ENCODE measurements around the gene RCCD1. TPM values are rescaled to one million over a fixed set of nuclear protein-coding genes. Genes with fewer than 3 reads are reported as not detected.

The RCCD1 gene
- total and polyA plus RNA-seq, 9 of the 15 experiments (the other 6 are each of a cell fraction or from before 2014, with no cell fraction given): 11.1 to 51.4 (median 24.7) TPM

DNA sequence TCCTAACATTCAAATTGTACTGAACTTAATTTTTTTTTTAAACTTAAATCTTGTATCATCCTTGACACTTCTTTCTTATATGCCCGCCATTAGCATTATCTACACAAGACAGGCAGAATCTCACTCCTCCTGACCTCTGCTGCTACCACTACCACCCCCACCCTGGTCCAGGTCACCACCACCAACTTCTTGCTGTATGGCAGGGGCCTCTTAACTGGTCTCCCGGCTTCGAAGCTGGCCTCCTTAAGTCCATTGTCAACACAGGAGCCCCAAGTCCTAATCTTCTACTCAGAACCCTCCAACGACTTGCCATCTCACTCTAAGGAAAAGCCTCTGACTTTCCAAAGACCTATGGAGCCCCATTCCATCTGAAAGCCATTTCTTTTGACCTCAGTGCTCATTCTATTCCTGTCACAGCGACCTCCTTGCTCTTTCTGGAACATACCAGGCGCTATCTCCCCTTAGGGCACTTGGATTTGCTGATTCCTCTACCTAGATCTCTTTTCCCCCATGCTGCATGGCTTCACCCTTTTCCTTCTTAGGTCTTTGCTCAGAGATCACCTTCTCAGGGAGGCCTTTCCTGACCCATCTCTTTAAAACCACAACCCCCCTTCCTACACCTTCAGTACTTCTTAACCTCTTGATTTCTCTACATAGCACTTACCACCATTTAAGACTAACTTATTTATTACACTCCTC, 37.1 kb downstream of the RCCD1 start (continued):
- TF ChIP-seq SREBF2 (CRISPR knock-in tag; IDR thresholded peaks at IDR 0.05) (no peak), TAL1 (IDR thresholded peaks at IDR 0.05) (peak; percentile 35; the same call in 1 of the 2 replicates), KDM1A (IDR thresholded peaks at IDR 0.05) (peak; percentile 31 to 41; a peak in 2 of 4 replicates), TEAD4 (IDR thresholded peaks at IDR 0.05; ENCODE audit: low read length) (peak; percentile 55), TEAD4 (CRISPR knock-in tag; IDR thresholded peaks at IDR 0.05; ENCODE audit: borderline replicate concordance) (no peak), MTA1 (IDR thresholded peaks at IDR 0.05; ENCODE audit: borderline replicate concordance) (no peak), ZNF431 (CRISPR knock-in tag; IDR thresholded peaks at IDR 0.05) (no peak), ARID1B (IDR thresholded peaks at IDR 0.05) (peak; percentile 65), COPS2 (conservative IDR thresholded peaks at IDR 0.05) (no peak), MCM5 (IDR thresholded peaks at IDR 0.05; ENCODE audit: low read depth) (no peak), NELFE (IDR thresholded peaks at IDR 0.05; ENCODE audit: insufficient read depth, insufficient read length) (no peak), TCF3 (CRISPR knock-in tag; IDR thresholded peaks at IDR 0.05) (peak; percentile 43), EHMT2 (IDR thresholded peaks at IDR 0.05) (0 out of 2 replicates have a peak, but pooled peaks have one; percentile 54), POLR2AphosphoS5 (IDR thresholded peaks at IDR 0.05; ENCODE audit: control insufficient read depth, insufficient read depth, low read depth, low read length) (peak; percentile 39; the same call in 1 of the 2 replicates), TRIM24 (IDR thresholded peaks at IDR 0.05) (0 out of 4 replicates have a peak, but pooled peaks of 1 of the 2 experiments have one; percentile 18), ZFP36 (IDR thresholded peaks at IDR 0.05; ENCODE audit: low read depth, low read length, partially characterized antibody) (peak; percentile 16), DPF2 (IDR thresholded peaks at IDR 0.05) (peak; percentile 45; the same call in 1 of the 2 replicates), POLR2AphosphoS2 (IDR thresholded peaks at IDR 0.05; ENCODE audit: low read length) (no peak), ZNF79 (CRISPR knock-in tag; IDR thresholded peaks at IDR 0.05; ENCODE audit: low read depth) (no peak), ZNF584 (CRISPR knock-in tag; IDR thresholded peaks at IDR 0.05; ENCODE audit: low read depth) (no peak), NR2C2 (CRISPR knock-in tag; IDR thresholded peaks at IDR 0.05) (no peak), NR2C2 (tag; IDR thresholded peaks at IDR 0.05) (peak; percentile 55)
- TF ChIP-seq, protein P1, sequence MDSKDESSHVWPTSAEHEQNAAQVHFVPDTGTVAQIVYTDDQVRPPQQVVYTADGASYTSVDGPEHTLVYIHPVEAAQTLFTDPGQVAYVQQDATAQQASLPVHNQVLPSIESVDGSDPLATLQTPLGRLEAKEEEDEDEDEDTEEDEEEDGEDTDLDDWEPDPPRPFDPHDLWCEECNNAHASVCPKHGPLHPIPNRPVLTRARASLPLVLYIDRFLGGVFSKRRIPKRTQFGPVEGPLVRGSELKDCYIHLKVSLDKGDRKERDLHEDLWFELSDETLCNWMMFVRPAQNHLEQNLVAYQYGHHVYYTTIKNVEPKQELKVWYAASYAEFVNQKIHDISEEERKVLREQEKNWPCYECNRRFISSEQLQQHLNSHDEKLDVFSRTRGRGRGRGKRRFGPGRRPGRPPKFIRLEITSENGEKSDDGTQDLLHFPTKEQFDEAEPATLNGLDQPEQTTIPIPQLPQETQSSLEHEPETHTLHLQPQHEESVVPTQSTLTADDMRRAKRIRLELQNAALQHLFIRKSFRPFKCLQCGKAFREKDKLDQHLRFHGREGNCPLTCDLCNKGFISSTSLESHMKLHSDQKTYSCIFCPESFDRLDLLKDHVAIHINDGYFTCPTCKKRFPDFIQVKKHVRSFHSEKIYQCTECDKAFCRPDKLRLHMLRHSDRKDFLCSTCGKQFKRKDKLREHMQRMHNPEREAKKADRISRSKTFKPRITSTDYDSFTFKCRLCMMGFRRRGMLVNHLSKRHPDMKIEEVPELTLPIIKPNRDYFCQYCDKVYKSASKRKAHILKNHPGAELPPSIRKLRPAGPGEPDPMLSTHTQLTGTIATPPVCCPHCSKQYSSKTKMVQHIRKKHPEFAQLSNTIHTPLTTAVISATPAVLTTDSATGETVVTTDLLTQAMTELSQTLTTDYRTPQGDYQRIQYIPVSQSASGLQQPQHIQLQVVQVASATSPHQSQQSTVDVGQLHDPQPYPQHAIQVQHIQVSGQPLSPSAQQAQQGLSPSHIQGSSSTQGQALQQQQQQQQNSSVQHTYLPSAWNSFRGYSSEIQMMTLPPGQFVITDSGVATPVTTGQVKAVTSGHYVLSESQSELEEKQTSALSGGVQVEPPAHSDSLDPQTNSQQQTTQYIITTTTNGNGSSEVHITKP (IDR thresholded peaks at IDR 0.05; ENCODE audit: partially characterized antibody): peak; percentile 87
- TF ChIP-seq, protein P2, sequence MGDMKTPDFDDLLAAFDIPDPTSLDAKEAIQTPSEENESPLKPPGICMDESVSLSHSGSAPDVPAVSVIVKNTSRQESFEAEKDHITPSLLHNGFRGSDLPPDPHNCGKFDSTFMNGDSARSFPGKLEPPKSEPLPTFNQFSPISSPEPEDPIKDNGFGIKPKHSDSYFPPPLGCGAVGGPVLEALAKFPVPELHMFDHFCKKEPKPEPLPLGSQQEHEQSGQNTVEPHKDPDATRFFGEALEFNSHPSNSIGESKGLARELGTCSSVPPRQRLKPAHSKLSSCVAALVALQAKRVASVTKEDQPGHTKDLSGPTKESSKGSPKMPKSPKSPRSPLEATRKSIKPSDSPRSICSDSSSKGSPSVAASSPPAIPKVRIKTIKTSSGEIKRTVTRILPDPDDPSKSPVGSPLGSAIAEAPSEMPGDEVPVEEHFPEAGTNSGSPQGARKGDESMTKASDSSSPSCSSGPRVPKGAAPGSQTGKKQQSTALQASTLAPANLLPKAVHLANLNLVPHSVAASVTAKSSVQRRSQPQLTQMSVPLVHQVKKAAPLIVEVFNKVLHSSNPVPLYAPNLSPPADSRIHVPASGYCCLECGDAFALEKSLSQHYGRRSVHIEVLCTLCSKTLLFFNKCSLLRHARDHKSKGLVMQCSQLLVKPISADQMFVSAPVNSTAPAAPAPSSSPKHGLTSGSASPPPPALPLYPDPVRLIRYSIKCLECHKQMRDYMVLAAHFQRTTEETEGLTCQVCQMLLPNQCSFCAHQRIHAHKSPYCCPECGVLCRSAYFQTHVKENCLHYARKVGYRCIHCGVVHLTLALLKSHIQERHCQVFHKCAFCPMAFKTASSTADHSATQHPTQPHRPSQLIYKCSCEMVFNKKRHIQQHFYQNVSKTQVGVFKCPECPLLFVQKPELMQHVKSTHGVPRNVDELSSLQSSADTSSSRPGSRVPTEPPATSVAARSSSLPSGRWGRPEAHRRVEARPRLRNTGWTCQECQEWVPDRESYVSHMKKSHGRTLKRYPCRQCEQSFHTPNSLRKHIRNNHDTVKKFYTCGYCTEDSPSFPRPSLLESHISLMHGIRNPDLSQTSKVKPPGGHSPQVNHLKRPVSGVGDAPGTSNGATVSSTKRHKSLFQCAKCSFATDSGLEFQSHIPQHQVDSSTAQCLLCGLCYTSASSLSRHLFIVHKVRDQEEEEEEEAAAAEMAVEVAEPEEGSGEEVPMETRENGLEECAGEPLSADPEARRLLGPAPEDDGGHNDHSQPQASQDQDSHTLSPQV (IDR thresholded peaks at IDR 0.05): peak; percentile 54; the same call in 1 of the 2 replicates

All from K562 (cell line).